Stimulated activated CD4-positive, alpha-beta T cell treated with anti-CD3 and anti-CD28 coated beads, Interleukin-15, amount 100 ng/mL, for 1 hour (primary cell): ENCODE results near the gene HTR3E.
A peak's percentile ranks its signal among the peaks of the same experiment; 100 is the strongest.
"Not testable (repeated sequence)": the region's sequence is repeated elsewhere in the genome, so short reads cannot be mapped to it uniquely, and the experiment has no call there.

ENCODE experiments used
- DNase-seq, 2 donors: peaks; one replicate each; pipeline ENCODE4 v3.0.0-alpha.2; 2020; ENCODE audit warnings: low read depth in 1 of 2, low spot score in 1 of 2

Gene HTR3E

GRCh38 chr3:184099806-184100686 is 3.2 kb downstream of the HTR3E start:
- no peak for DNase-seq

DNA sequence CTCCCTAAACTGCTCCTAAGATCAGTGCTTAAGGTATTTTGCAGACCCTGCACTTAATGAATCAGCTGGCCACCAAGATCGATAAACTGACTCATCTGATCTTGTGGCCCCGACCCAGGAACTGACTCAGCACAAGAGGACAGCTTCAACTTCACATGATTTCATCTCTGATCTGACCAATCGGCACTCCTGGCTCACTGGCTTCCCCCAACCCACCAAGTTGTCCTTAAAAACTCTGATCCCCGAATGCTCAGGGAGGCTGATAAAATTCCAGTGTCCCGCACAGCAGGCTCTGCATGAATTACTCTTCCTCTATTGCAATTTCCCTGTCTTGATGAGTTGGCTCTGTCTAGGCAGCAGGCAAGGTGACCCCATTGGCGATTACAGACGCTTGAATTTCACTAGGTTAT is 13.5 kb downstream of the HTR3E start:
- no peak for DNase-seq

DNA sequence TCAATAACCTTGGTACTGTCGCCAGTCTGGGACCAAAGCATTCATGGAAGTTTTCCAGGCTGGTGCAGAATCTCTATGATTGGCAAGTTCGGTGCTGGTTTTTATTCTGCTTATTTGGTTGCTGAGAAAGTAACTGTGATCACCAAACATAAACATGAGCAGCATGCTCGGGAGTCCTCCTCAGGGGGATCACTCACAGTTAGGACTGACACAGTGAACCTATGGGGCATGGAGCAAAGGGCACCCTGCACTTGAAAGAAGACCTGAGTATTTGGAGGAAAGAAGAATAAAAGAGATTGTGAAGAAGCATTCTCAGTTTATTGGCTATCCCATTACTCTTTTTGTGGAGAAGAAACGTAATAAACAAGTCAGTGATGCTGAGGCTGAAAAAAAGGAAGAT is 19.2 kb downstream of the HTR3E start:
- DNase-seq, result no peak

DNA sequence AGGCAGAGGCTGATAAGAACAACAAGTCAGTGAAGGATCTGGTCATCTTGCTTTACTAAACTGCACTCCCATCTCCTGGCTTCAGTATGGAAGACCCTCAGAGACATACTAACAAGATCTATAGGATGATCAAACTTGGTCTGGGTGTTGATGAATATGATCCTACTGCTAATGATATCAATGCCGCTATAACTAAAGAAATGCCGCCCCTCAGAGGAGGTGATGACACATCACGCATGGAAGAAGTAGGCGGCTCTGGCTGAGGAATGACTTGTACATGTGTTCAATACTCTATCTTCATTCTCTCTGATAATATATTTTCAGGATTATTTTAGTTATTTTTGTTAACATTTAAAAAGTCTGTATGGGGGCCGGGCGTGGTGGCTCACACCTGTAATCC is 20.8 kb downstream of the HTR3E start:
- no peak for DNase-seq

DNA sequence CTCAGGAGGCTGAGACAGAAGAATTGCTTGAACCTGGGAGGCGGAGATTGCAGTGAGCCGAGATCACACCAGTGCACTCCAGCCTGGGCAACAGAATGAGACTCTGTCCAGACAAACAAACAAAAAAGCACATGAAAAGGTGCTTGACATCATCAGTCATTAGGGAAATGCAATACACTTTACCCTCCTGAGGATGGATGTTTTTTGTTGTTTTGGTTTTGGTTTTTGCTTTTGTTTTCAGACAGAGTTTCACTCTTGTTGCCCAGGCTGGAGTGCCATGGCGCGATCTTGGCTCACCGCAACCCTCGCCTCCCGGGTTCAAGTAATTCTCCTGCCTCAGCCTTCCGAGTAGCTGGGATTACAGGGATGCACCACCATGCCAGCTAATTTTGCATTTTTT is 24.2 kb downstream of the HTR3E start:
- DNase-seq, result not testable (repeated sequence)

DNA sequence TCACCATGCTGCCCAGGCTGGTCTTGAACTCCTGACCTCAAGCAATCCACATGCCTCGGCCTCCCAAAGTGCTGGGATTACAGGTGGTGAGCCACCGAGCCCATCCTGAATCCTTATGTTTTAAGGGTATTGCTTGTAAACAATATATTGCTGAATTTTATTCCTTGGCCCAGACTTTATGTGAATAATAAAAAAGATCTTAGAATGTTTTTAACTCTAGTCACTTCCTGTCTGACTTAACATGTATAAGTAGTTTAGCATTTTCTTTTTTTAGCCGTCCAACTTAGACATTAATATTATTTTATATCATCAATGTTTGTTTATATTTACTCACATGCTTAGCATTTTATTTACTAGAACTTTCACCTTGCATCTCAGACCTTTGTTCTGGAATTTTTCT is 29.1 kb downstream of the HTR3E start:
- DNase-seq, result no peak

GRCh38 chr3:184129012-184129411 is 32.1 kb downstream of the HTR3E start:
- no peak for DNase-seq

- no peak for DNase-seq
Observed at GRCh38 chr3:184132945-184133344, 36.1 kb downstream of the HTR3E start.

DNA sequence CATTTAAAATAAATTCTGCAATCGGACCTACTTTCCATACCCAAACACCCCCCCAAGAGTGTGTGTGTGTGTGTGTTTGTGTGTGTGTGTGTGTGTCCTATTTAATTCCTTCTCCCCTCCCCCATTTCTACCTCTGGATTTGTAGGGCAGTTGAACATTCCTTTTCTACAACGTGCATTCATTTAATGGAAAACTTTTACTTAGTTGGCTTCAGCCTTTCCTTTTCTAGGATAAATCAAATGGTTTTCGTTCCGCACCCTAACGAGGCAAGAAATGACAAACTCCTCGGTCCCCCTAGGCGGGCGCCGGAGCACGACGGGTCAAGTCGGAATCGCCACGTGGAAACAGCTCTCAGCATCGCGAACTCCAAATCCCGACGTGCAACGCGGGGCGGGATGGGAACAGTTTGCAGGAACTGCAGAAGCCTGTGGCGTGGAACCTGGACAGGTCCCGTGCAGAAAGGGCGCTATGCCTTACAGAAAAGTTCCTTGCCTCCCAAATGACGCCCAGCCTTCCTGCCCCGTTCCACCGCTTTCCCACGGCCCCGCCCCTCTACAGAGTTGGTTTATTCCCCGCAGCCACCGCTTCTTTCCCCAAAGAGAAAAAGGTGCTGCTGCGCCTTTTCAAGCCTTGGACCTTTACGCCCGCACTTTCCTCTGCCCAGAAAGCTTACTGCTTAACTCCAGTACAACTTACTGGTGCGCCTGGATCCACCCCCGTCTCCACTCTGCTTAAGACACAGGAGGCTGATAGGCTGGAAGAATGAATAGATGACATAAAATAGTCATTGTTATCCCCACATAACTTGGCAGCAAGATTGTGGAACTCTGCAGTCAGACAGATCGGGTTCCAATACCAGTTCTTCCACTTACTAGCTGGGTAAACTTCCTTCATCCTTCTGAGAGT is 37.2 kb downstream of the HTR3E start:
- DNase-seq, result peak in 1 of 2 donors; percentile 40

- no peak for DNase-seq
Observed at GRCh38 chr3:184134746-184135148, 37.9 kb downstream of the HTR3E start.

DNA sequence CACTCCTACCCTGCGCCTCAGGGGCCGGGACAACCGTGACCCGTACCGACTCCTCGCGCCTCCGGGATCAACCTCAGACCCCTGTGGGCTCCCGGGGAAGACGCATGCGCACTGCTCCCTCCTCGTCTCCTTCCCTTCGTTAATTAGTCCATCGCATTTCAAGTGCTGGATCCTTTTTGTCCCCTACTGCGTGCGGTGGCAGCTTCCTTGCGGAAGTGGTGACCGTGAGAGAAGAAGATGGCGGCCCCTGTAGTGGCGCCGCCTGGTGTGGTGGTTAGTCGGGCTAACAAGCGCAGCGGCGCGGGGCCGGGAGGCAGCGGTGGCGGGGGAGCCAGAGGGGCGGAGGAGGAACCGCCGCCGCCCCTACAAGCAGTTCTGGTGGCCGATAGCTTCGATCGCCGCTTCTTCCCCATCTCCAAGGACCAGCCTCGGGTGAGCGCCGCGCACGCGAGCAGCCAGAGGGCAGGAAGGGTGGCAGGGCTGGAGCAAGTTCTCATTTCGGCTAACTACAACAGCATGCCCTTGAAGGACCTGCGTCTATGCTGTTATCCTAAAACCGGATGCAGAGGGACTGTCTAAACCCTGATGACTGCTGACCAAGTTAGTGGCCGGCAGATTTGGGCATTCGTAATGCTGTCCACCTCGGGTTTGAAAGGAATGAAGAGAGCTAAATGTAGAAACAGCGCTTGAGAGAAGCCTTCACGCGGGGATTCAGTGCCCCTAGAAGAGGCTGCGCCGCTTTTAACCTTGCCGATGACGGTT is 38.5 kb downstream of the HTR3E start, which contains the start of gene EIF2B5:
Gene EIF2B5, plus strand, starts transcription at position 210 of the 762 bp plus-strand sequence. Its CDS starts 28 bp downstream, at position 238.
- DNase-seq, result peak; percentile 71

- DNase-seq, result no peak
Observed at GRCh38 chr3:184135911-184136260, 39.0 kb downstream of the HTR3E start.

DNA sequence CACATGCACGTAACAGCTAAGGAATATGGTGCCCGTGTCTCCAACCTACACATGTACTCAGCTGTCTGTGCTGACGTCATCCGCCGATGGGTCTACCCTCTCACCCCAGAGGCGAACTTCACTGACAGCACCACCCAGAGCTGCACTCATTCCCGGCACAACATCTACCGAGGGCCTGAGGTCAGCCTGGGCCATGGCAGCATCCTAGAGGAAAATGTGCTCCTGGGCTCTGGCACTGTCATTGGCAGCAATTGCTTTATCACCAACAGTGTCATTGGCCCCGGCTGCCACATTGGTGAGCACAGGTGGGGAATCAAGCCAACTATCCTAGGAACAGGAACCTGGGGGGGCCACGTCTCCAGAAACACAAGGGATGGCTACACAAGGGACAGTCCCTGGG is 43.6 kb downstream of the HTR3E start:
- DNase-seq, result no peak

- DNase-seq, result no peak
Observed at GRCh38 chr3:184142199-184142598, 45.3 kb downstream of the HTR3E start.

- no peak for DNase-seq
Observed at GRCh38 chr3:184143327-184143726, 46.5 kb downstream of the HTR3E start.

DNA sequence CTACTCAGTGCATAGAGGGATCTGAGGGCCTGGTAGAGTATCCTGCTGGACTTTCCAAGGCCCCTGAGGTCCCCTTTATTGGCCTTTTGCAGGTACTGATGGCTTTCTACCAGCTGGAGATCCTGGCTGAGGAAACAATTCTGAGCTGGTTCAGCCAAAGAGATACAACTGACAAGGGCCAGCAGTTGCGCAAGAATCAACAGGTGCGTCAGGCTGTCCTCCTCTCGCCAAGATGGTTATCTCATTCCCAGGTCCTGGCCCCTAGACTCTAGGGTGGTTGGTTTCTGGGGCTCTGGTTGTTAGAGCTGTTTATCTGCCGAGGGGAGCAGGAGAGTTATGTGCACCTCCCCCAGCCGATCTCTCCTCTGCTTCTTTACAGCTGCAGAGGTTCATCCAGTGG is 47.6 kb downstream of the HTR3E start:
- DNase-seq, result no peak

DNA sequence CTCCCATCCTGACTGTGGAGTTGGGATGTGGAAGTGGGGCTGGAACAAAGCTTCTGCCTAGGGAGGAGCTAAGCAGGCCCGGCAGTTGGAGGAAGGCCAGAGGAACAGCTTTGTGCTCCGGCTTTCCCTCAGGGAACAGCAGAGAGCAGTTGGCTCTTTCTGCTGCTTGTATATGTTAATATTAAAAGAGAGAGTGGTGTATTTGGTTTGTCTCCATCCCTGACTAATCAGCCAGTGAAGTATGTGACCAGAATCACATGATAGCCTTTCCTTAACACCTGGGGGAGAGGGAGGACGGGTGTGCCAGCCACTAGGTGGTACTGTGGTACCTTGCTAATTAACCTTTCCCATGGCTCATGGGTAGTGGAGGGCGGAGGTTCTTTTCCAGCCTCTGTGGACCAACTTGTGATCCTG is 48.3 kb downstream of the HTR3E start:
- no peak for DNase-seq

DNA sequence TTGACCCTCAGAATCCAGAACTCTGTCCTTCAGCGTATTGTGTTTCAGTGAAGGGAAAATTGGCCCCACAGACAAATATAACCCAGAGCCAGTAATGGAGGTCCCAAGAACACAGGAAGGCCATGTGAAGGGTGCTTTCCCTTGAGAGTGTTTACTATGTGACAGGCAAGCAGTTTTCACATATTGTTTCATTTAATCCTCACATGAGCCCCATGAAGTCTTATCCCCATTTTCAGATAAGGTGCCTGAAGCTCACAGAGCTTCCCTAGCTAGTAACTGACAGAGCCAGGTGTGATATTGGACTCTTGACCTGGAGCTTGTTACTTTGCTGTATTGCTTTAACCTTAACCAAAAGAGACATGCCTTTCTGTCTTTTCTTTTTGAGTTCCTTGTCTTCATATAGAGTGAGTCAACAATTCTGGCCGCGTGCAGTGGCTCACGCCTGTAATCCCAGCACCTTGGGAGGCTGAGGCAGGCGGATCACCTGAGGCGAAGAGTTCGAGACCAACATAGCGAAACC is 48.9 kb downstream of the HTR3E start:
- no peak for DNase-seq

DNA sequence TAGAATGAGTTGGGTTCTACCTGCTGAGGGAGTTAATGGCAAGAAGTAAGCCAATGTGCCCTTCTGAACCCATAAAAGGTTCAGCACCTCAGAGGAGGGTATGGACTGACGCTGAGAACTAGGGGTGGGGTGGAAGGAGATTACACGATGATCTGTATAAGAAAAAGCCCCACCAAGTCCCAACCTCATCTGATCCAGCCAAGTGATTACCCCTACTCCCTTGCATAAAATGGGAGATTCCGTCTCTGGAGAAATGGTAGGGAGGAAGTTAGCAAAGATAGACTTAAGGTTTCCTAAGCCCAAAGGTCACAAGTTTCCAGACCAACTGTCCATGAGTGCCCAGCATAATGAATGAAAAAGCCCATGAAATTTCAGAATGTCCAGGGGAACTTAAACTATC is 51.2 kb downstream of the HTR3E start:
- no peak for DNase-seq

- DNase-seq, result no peak
Observed at GRCh38 chr3:184149123-184149522, 52.3 kb downstream of the HTR3E start.

DNA sequence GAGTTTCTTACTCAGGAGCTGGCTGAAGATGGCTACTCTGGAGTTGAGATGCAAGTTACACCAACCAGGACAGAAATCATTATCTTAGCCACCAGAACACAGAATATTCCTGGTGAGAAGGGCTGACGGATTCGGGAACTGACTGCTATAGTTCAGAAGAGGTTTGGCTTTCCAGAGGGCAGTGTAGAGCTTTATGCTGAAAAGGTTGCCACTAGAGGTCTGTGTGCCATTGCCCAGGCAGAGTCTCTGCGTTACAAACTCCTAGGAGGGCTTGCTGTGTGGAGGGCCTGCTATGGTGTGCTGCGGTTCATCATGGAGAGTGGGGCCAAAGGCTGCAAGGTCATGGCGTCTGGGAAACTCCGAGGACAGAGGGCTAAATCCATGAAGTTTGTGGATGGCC is 52.9 kb downstream of the HTR3E start:
- DNase-seq, result not testable (repeated sequence)
